Mesenchymal stem cell (in vitro differentiated cells and primary cell): ENCODE results near the gene MARK1.

Experiments
- DNase-seq: peaks from one replicate; pipeline ENCODE4 v3.0.0-alpha.2; 2013
- H2AFZ ChIP-seq: one replicate; pipeline ENCODE4 v1.6.1; 2013; ENCODE audit warnings: low read depth, mild to moderate bottlenecking, control low read depth, inconsistent platforms, low read length, moderate library complexity
- H2AK5ac ChIP-seq: 2 replicates; pipeline ENCODE4 v1.6.1; 2013; ENCODE audit warnings: low read length, moderate library complexity, mild to moderate bottlenecking, inconsistent platforms; ENCODE audit not compliant: severe bottlenecking
- H2BK120ac ChIP-seq: one replicate; pipeline ENCODE4 v1.6.1; 2013; ENCODE audit warnings: low read depth, mild to moderate bottlenecking, inconsistent platforms, low read length, moderate library complexity
- H2BK12ac ChIP-seq, 2 experiments: one replicate each; pipeline ENCODE4 v1.6.1; 2013; ENCODE audit warnings: inconsistent platforms in 2 of 2, low read length in 2 of 2, mild to moderate bottlenecking in 2 of 2, moderate library complexity in 2 of 2, control low read depth in 1 of 2
- H2BK15ac ChIP-seq: one replicate; pipeline ENCODE4 v1.6.1; 2013; ENCODE audit warnings: mild to moderate bottlenecking, low read depth, inconsistent platforms; ENCODE audit not compliant: poor library complexity, severe bottlenecking
- H2BK5ac ChIP-seq: 2 replicates; pipeline ENCODE4 v1.6.1; 2013; ENCODE audit warnings: low read depth, mild to moderate bottlenecking, low read length, control low read depth, inconsistent platforms; ENCODE audit not compliant: poor library complexity, severe bottlenecking
- H3K14ac ChIP-seq, 2 experiments: one replicate each; pipeline ENCODE4 v1.6.1; 2013; ENCODE audit warnings: inconsistent platforms in 2 of 2, low read length in 2 of 2, control low read depth in 1 of 2, mild to moderate bottlenecking in 1 of 2, moderate library complexity in 1 of 2
- H3K18ac ChIP-seq, 2 experiments: one replicate each; pipeline ENCODE4 v1.6.1; 2013; ENCODE audit warnings: inconsistent platforms in 2 of 2, low read length in 2 of 2, control low read depth in 1 of 2, low read depth in 1 of 2, mild to moderate bottlenecking in 1 of 2
- H3K23ac ChIP-seq, 2 experiments: one replicate each; pipeline ENCODE4 v1.6.1; 2013; ENCODE audit warnings: inconsistent platforms in 2 of 2, low read length in 2 of 2, mild to moderate bottlenecking in 2 of 2, moderate library complexity in 2 of 2, control low read depth in 1 of 2
- H3K27ac ChIP-seq: 2 replicates; pipeline ENCODE4 v1.5.1; 2013; ENCODE audit warnings: mild to moderate bottlenecking, moderate library complexity, low read length, control low read depth, inconsistent platforms; ENCODE audit not compliant: poor library complexity, severe bottlenecking
- H3K27me3 ChIP-seq, 2 experiments: 2 replicates each; pipeline versions ENCODE4 v1.6.1 to v1.7.0; 2013; ENCODE audit warnings: low read length in 2 of 2, mild to moderate bottlenecking in 2 of 2, moderate library complexity in 2 of 2, control low read depth in 1 of 2, inconsistent platforms in 1 of 2; ENCODE audit not compliant: control insufficient read depth in 1 of 2, insufficient read depth in 1 of 2
- H3K36me3 ChIP-seq, 2 experiments: 2 replicates each; pipeline versions ENCODE4 v1.6.1 to v1.7.0; 2013; ENCODE audit warnings: low read length in 2 of 2, control low read depth in 1 of 2, inconsistent platforms in 1 of 2, low read depth in 1 of 2, mild to moderate bottlenecking in 1 of 2; ENCODE audit not compliant: insufficient read depth in 2 of 2, control insufficient read depth in 1 of 2
- H3K4ac ChIP-seq, 2 experiments: one replicate each; pipeline ENCODE4 v1.6.1; 2013; ENCODE audit warnings: inconsistent platforms in 2 of 2, low read length in 2 of 2, mild to moderate bottlenecking in 2 of 2, moderate library complexity in 2 of 2, control low read depth in 1 of 2, low read depth in 1 of 2
- H3K4me1 ChIP-seq: 2 replicates; pipeline ENCODE4 v1.6.1; 2013; ENCODE audit warnings: low read depth, low read length, control low read depth; ENCODE audit not compliant: control insufficient read depth, insufficient read depth
- H3K4me2 ChIP-seq: 2 replicates; pipeline ENCODE4 v1.6.1; 2013; ENCODE audit warnings: low read length, mild to moderate bottlenecking, inconsistent platforms; ENCODE audit not compliant: poor library complexity, severe bottlenecking
- H3K4me3 ChIP-seq, 2 experiments: 2 replicates each; pipeline versions ENCODE4 v1.5.1 to v1.7.0; 2013; ENCODE audit warnings: low read length in 2 of 2, mild to moderate bottlenecking in 2 of 2, control low read depth in 1 of 2, low read depth in 1 of 2; ENCODE audit not compliant: insufficient read depth in 1 of 2
- H3K79me1 ChIP-seq: replicated peaks from 2 replicates; pipeline ENCODE4 v1.6.1; 2013; ENCODE audit warnings: mild to moderate bottlenecking, control low read depth, low read length, inconsistent platforms; ENCODE audit not compliant: poor library complexity, severe bottlenecking
- H3K9ac ChIP-seq: 2 replicates; pipeline ENCODE4 v1.7.0; 2013; ENCODE audit warnings: mild to moderate bottlenecking, low read length, moderate library complexity
- H3K9me3 ChIP-seq: 2 replicates; pipeline ENCODE4 v1.7.0; 2013; ENCODE audit warnings: mild to moderate bottlenecking, low read length; ENCODE audit not compliant: control insufficient read depth
- H4K8ac ChIP-seq: one replicate; pipeline ENCODE4 v1.6.1; 2013; ENCODE audit warnings: inconsistent platforms, mild to moderate bottlenecking, low read length, moderate library complexity
- H4K91ac ChIP-seq: one replicate; pipeline ENCODE4 v1.6.1; 2013; ENCODE audit warnings: mild to moderate bottlenecking, low read length, inconsistent platforms
- WGBS: methylation state at CpG from one replicate; pipeline ENCODE4 v1.1.7; 2013; ENCODE audit warnings: mixed read lengths; 5-methylcytosine and 5-hydroxymethylcytosine counted together

MARK1 gene

DNA sequence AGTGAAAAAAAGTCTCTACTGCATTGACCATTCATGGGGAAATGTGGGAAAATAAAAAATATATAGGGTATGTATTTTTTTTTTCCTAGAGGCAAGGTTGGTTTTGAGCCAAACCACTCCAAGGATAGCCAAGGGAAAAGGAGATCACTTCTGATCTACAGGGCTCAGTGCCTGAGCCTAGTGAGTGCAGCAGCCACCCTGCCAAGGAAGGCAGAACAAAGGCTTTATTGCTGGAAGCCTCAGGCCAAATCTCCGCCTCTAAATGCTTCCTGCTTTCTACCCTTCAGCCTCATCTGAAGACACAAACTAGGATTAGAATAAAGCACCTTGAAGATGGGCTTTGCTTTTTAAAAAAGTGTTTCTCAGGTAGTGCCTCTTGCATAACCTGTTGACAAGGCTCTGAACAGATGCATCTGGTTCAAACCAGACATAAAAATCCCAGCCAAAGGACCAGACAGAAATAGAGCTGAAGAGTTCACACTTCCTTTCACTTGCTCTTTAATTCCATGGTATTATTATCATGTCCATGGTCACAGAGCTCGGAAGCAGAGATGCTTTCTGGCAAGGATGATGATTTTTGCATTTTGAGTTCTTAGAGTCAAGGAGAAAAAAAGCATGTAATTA, 172.7 kb downstream of the MARK1 start:
- H3K36me3 ChIP-seq = no peaks in the 10 kb centered on the region
- no peak overlapping the region for H2AFZ ChIP-seq
- H3K4me3 ChIP-seq = no peak overlapping the region
- H2BK12ac ChIP-seq = no peak overlapping the region
- H2AK5ac ChIP-seq = no peak overlapping the region
- H3K4me2 ChIP-seq = no peak overlapping the region
- H3K23ac ChIP-seq = no peak overlapping the region
- 33% methylated on average over 1 of the region's 2 CpGs for WGBS
- no peak overlapping the region for H2BK5ac ChIP-seq
- no peaks in the 10 kb centered on the region for H3K9me3 ChIP-seq
- H4K91ac ChIP-seq = no peak overlapping the region
- no peak overlapping the region for H4K8ac ChIP-seq
- H3K79me1 ChIP-seq = no peaks in the 10 kb centered on the region
- H3K27ac ChIP-seq = no peak overlapping the region
- H3K9ac ChIP-seq = no peak overlapping the region
- peaks cover 0 to 25% of the 10 kb centered on the region in 2 experiments for H3K27me3 ChIP-seq
- no peak overlapping the region for H3K4ac ChIP-seq
- no peak overlapping the region for H2BK15ac ChIP-seq
- H3K4me1 ChIP-seq = peaks cover 17% of the 10 kb centered on the region
- no peak overlapping the region for H3K14ac ChIP-seq
- no peak for DNase-seq
- H2BK120ac ChIP-seq = no peak overlapping the region
- no peak overlapping the region for H3K18ac ChIP-seq

DNA sequence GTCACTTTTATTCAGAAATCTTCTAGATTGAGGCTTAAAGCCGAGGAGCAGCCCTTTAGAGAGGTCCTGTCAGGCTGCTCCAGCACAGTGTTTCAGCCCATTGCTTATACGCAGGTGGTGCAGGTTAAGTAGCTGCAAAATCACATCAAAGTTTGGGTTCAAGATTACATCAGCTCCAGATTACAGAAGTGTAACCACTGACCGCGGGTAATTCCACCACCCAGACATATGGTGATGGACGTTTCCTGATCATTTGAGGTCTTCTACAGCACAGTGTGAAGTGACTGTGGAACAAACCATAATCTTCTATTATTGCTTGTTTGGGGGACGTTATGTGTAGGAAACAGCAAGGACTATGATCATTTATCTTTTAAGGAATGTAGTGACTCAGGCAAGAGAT, 174.0 kb downstream of the MARK1 start:
- no peak overlapping the region for H3K9ac ChIP-seq
- no peak overlapping the region for H2BK12ac ChIP-seq
- H2BK15ac ChIP-seq = no peak overlapping the region
- 83% methylated on average over 6 of the region's 6 CpGs for WGBS
- H3K4ac ChIP-seq = no peak overlapping the region
- H2BK120ac ChIP-seq = no peak overlapping the region
- H3K27me3 ChIP-seq = peaks cover 0 to 37% of the 10 kb centered on the region in 2 experiments
- H3K9me3 ChIP-seq = no peaks in the 10 kb centered on the region
- no peak overlapping the region for H2AK5ac ChIP-seq
- no peak overlapping the region for H3K14ac ChIP-seq
- DNase-seq = no peak
- peaks cover 12% of the 10 kb centered on the region for H3K4me1 ChIP-seq
- H3K4me3 ChIP-seq = no peak overlapping the region
- no peak overlapping the region for H4K8ac ChIP-seq
- no peak overlapping the region for H3K27ac ChIP-seq
- H3K18ac ChIP-seq = no peak overlapping the region
- H2BK5ac ChIP-seq = no peak overlapping the region
- H4K91ac ChIP-seq = no peak overlapping the region
- H3K36me3 ChIP-seq = no peaks in the 10 kb centered on the region
- no peaks in the 10 kb centered on the region for H3K79me1 ChIP-seq
- no peak overlapping the region for H2AFZ ChIP-seq
- H3K4me2 ChIP-seq = no peak overlapping the region
- H3K23ac ChIP-seq = no peak overlapping the region

DNA sequence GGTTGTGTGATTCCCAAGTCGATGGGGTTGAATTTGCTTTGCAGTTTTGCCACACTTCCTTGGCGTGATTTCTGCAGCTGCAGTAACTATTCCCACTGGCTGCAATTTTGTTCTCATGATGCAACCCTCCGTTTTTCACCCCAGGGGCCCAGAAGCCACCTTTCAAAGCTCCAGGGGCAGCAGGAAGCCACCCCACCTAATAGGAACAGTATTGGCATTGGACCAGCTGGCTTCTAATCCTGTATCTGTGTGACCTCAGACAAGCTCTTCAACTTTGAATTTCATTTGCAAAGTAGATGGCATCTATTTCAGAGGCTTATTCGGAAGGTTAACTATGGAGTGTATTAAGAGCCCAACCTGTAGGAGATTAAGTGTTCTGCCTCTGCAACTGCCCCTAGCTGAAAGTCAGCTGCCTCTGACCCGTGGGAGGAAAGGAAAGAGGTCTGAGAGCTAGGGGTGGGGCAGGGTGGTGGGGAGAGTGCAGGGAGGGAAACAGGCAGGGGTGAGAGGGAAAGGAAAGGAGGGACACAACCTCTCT, 174.9 kb downstream of the MARK1 start:
- no peak overlapping the region for H2BK5ac ChIP-seq
- H3K9ac ChIP-seq = no peak overlapping the region
- no peak overlapping the region for H3K27ac ChIP-seq
- no peak overlapping the region for H2BK12ac ChIP-seq
- no peaks in the 10 kb centered on the region for H3K36me3 ChIP-seq
- no peak overlapping the region for H2AFZ ChIP-seq
- no peak overlapping the region for H2BK120ac ChIP-seq
- 66% methylated on average over 5 of the region's 5 CpGs for WGBS
- H3K4me1 ChIP-seq = peaks cover 6% of the 10 kb centered on the region
- no peak overlapping the region for H4K91ac ChIP-seq
- H3K4me3 ChIP-seq = no peak overlapping the region
- no peak for DNase-seq
- H4K8ac ChIP-seq = no peak overlapping the region
- H3K18ac ChIP-seq = no peak overlapping the region
- no peak overlapping the region for H3K14ac ChIP-seq
- H2AK5ac ChIP-seq = no peak overlapping the region
- H3K27me3 ChIP-seq = peaks cover 0 to 37% of the 10 kb centered on the region in 2 experiments
- H3K23ac ChIP-seq = no peak overlapping the region
- no peaks in the 10 kb centered on the region for H3K79me1 ChIP-seq
- no peak overlapping the region for H2BK15ac ChIP-seq
- H3K4ac ChIP-seq = no peak overlapping the region
- H3K9me3 ChIP-seq = no peaks in the 10 kb centered on the region
- H3K4me2 ChIP-seq = no peak overlapping the region

DNA sequence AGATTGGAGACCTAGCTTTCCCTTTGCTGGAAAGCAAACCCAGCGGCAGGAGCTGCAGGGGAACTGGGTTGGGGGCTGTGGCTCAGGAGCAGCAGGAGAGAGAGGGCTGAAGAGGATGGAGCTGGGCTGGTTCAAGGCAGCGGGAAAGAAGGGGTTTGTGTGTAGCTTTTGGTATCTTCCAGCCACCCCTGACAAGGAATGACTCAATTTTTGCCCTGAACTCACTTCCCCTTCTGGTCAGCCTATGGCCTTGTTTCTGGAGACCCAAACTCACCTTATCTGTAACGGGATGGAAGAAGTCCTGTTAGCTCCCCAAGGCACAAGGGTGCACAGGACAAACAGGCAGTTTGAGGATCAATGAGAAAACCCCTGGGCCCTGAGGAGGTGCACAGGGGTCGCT, 175.4 kb downstream of the MARK1 start:
- H3K36me3 ChIP-seq = no peaks in the 10 kb centered on the region
- H4K91ac ChIP-seq = no peak overlapping the region
- no peaks in the 10 kb centered on the region for H3K9me3 ChIP-seq
- H4K8ac ChIP-seq = no peak overlapping the region
- no peak for DNase-seq
- H3K27ac ChIP-seq = no peak overlapping the region
- 79% methylated on average over 4 of the region's 4 CpGs for WGBS
- no peak overlapping the region for H2BK5ac ChIP-seq
- H3K4me3 ChIP-seq = no peak overlapping the region
- H3K79me1 ChIP-seq = no peaks in the 10 kb centered on the region
- peaks cover 0 to 37% of the 10 kb centered on the region in 2 experiments for H3K27me3 ChIP-seq
- H3K23ac ChIP-seq = no peak overlapping the region
- no peak overlapping the region for H2BK12ac ChIP-seq
- H3K14ac ChIP-seq = no peak overlapping the region
- H2AFZ ChIP-seq = no peak overlapping the region
- no peak overlapping the region for H3K4me2 ChIP-seq
- no peak overlapping the region for H2BK120ac ChIP-seq
- H3K4ac ChIP-seq = no peak overlapping the region
- H3K4me1 ChIP-seq = peaks cover 5% of the 10 kb centered on the region
- H2AK5ac ChIP-seq = no peak overlapping the region
- no peak overlapping the region for H2BK15ac ChIP-seq
- H3K9ac ChIP-seq = no peak overlapping the region
- no peak overlapping the region for H3K18ac ChIP-seq
